DOHH2 (cell line): ENCODE measurements around the gene HOXB1.

Experiments
- H3F3A ChIP-seq: fragments of 200-600 bp; sonication (generic), shearing (Covaris generic); 2 replicates; pipeline ENCODE4 v1.6.0; 2016; ENCODE audit warnings: antibody characterized with exemption, mild to moderate bottlenecking; ENCODE audit not compliant: control insufficient read depth, insufficient read depth
- H3K27ac ChIP-seq: fragments of 200-600 bp; sonication (generic); 2 replicates; pipeline ENCODE4 v1.5.1; 2014; ENCODE audit warnings: low read depth, mild to moderate bottlenecking, low read length, moderate library complexity
- H3K27me3 ChIP-seq: fragments of 200-600 bp; sonication (generic); 2 replicates; pipeline ENCODE4 v1.6.1; 2014; ENCODE audit warnings: mild to moderate bottlenecking, low read length, mixed read lengths; ENCODE audit not compliant: control insufficient read depth
- H3K36me3 ChIP-seq: fragments of 200-600 bp; sonication (generic); 2 replicates; pipeline ENCODE4 v1.6.1; 2014; ENCODE audit warnings: mild to moderate bottlenecking, low read length, moderate library complexity, mixed read lengths; ENCODE audit not compliant: control insufficient read depth
- H3K4me1 ChIP-seq: fragments of 200-600 bp; sonication (generic); 2 replicates; pipeline ENCODE4 v1.6.1; 2014; ENCODE audit warnings: mild to moderate bottlenecking, low read length, mixed read lengths; ENCODE audit not compliant: control insufficient read depth
- H3K4me2 ChIP-seq: fragments of 200-600 bp; sonication (generic); 2 replicates; pipeline ENCODE4 v1.6.0; 2014; ENCODE audit warnings: mild to moderate bottlenecking, low read length, moderate library complexity
- H3K4me3 ChIP-seq: fragments of 200-600 bp; sonication (generic); 2 replicates; pipeline ENCODE4 v1.5.1; 2014; ENCODE audit warnings: mild to moderate bottlenecking, low read length, mixed read lengths
- H3K79me2 ChIP-seq: fragments of 200-600 bp; sonication (generic); 2 replicates; pipeline ENCODE4 v1.6.1; 2014; ENCODE audit warnings: mild to moderate bottlenecking, low read length, mixed read lengths; ENCODE audit not compliant: control insufficient read depth
- H3K9me2 ChIP-seq: fragments of 200-600 bp; sonication (generic); replicated peaks from 2 replicates; pipeline ENCODE4 v1.6.1; 2014; ENCODE audit warnings: mild to moderate bottlenecking, low read length, mixed read lengths; ENCODE audit not compliant: control insufficient read depth
- H3K9me3 ChIP-seq: fragments of 200-600 bp; sonication (generic); 2 replicates; pipeline ENCODE4 v1.6.1; 2014; ENCODE audit warnings: antibody characterized with exemption, low read length, mixed read lengths; ENCODE audit not compliant: control insufficient read depth, insufficient read depth
- H4K20me1 ChIP-seq: fragments of 200-600 bp; sonication (generic); 2 replicates; pipeline ENCODE4 v1.6.0; 2014; ENCODE audit warnings: low read depth, mild to moderate bottlenecking, antibody characterized with exemption, low read length, moderate library complexity; ENCODE audit not compliant: control insufficient read depth, insufficient read depth
- CTCF ChIP-seq: fragments of 200-600 bp; sonication (generic); IDR thresholded peaks from one replicate; pipeline ENCODE4 v1.5.1; 2014; ENCODE audit warnings: antibody characterized with exemption, mild to moderate bottlenecking, low read depth, low read length; ENCODE audit not compliant: poor library complexity, severe bottlenecking
- EZH2phosphoT487 ChIP-seq: fragments of 200-600 bp; sonication (generic); IDR thresholded peaks from 2 replicates; pipeline ENCODE4 v1.6.1; 2017; ENCODE audit warnings: borderline replicate concordance, mild to moderate bottlenecking, antibody characterized with exemption, low read length, moderate library complexity, mixed read lengths

Gene HOXB1

GRCh38 chr17:48552466-48553189 lies 21.8 kb upstream of the HOXB1 start:
- no peak for TF ChIP-seq CTCF
- TF ChIP-seq EZH2phosphoT487: no peak
- H3K27ac ChIP-seq: no peak overlapping the region
- no peaks in the 10 kb centered on the region for H3K9me2 ChIP-seq
- H3K79me2 ChIP-seq: no peaks in the 10 kb centered on the region
- H3K4me3 ChIP-seq: no peak overlapping the region
- H3F3A ChIP-seq: no peaks in the 10 kb centered on the region
- peaks cover 3% of the 10 kb centered on the region for H3K27me3 ChIP-seq
- no peaks in the 10 kb centered on the region for H3K36me3 ChIP-seq
- no peak overlapping the region for H3K4me2 ChIP-seq
- H3K4me1 ChIP-seq: no peaks in the 10 kb centered on the region
- no peaks in the 10 kb centered on the region for H3K9me3 ChIP-seq
- no peaks in the 10 kb centered on the region for H4K20me1 ChIP-seq

GRCh38 chr17:48551596-48552465 lies 21.0 kb upstream of the HOXB1 start:
- no peak overlapping the region for H3K27ac ChIP-seq
- no peaks in the 10 kb centered on the region for H3K4me1 ChIP-seq
- no peaks in the 10 kb centered on the region for H3K9me3 ChIP-seq
- peaks cover 8% of the 10 kb centered on the region for H3K27me3 ChIP-seq
- no peaks in the 10 kb centered on the region for H3K79me2 ChIP-seq
- no peak for TF ChIP-seq CTCF
- no peak for TF ChIP-seq EZH2phosphoT487
- H3K4me3 ChIP-seq: no peak overlapping the region
- no peaks in the 10 kb centered on the region for H3K9me2 ChIP-seq
- no peaks in the 10 kb centered on the region for H3K36me3 ChIP-seq
- no peaks in the 10 kb centered on the region for H3F3A ChIP-seq
- H4K20me1 ChIP-seq: no peaks in the 10 kb centered on the region
- no peak overlapping the region for H3K4me2 ChIP-seq

GRCh38 chr17:48551214-48551555 lies 20.4 kb upstream of the HOXB1 start:
- no peaks in the 10 kb centered on the region for H3K9me3 ChIP-seq
- H4K20me1 ChIP-seq: no peaks in the 10 kb centered on the region
- H3K79me2 ChIP-seq: no peaks in the 10 kb centered on the region
- no peaks in the 10 kb centered on the region for H3K4me1 ChIP-seq
- no peak for TF ChIP-seq EZH2phosphoT487
- TF ChIP-seq CTCF: no peak
- no peaks in the 10 kb centered on the region for H3K36me3 ChIP-seq
- H3K27ac ChIP-seq: no peak overlapping the region
- H3F3A ChIP-seq: no peaks in the 10 kb centered on the region
- no peaks in the 10 kb centered on the region for H3K9me2 ChIP-seq
- peaks cover 12% of the 10 kb centered on the region; the same call in 1 of the 2 replicates for H3K27me3 ChIP-seq
- H3K4me3 ChIP-seq: no peak overlapping the region
- no peak overlapping the region for H3K4me2 ChIP-seq
